ENCODE results near the gene POR.
"Not testable (repeated sequence)": the region's sequence is repeated elsewhere in the genome, so short reads cannot be mapped to it uniquely, and the experiment has no call there.

GRCh38 chr7:75907668-75908039 is 7.3 kb upstream of the POR start:
- not testable (repeated sequence) for TF ChIP-seq CTCF (IDR thresholded peaks at IDR 0.05 in 8 of 11, conservative IDR thresholded peaks at IDR 0.05 in 3 of 11); POLR2A (IDR thresholded peaks at IDR 0.05); POLR2AphosphoS5 (IDR thresholded peaks at IDR 0.05)
